A549 treated with GW870086 at 1 μM for 4 hours (cell line): ENCODE data around the gene ZIC4. TPM values are rescaled to one million over a fixed set of nuclear protein-coding genes. Genes with fewer than 3 reads are reported as not detected.

Experiments used
- total RNA-seq: library from RNA; stranded (reverse); fragments of 200-300 nt; extraction: Qiagen RNA extraction; gene quantifications from 5 replicates; pipeline ENCODE4 v1.2.3, GENCODE V29; 2022; ENCODE audit warnings: low read depth

Gene ZIC4
- total RNA-seq: not detected in 5 replicates

GRCh38 chr3:147406028-147406931 lies at the start of gene ZIC4:
Gene ZIC4, minus strand, starts transcription at chr3:147406543. Its CDS starts 3,746 bp downstream, at chr3:147402797.

GRCh38 chr3:147409143-147410115 lies 3.1 kb upstream of the ZIC4 start, which contains the start of gene ZIC1:
Gene ZIC1, plus strand, starts transcription at chr3:147409365. Its CDS starts 748 bp downstream, at chr3:147410113.

Other genes with a start within 250 kb of the ZIC4 start
- gene ZIC1, start 2.8 kb upstream of the ZIC4 start, total RNA-seq: 0.38 TPM in 1 of 5 replicates, not detected in the others